Measurements from ENCODE around the gene OPN1SW.

DNA sequence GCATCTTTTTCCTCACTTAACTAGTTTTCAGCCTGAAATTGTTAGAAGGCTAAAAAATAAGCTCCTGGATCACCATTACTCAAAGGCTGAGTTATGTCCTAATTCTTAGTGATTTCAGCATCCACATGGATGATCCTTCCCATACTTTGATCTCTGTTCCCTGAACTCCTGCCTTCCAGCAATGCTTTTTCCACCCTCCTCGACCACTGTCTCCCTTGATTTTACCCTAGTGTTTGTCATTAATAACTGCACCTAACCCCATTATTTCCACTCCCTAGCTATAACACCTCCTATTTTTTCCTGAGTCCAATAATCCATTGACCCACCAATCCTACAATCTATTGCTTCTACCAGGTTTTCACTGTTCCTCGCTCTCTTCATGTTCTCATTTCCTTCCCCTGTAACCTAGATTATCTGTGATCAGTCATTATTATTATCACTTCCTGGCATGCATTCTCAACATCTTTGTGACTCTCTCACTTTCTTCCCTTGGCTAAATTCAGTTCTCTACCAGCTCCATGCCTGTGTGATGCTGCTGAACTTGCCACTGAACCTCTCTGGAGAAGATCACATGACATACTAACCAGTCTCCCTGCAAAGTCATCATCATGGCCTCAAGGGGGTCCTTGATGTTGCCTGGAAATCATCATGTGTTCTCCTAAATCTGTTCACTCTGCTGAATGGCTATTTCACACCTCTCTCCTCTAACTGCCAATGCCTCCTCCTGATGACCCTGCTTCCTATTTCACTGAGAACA, 42.9 kb downstream of the OPN1SW start:
- TF ChIP-seq POLR2AphosphoS5 (IDR thresholded peaks at IDR 0.05) (no peak), POLR2A (IDR thresholded peaks at IDR 0.05) (no peak)
- TF ChIP-seq, protein P1, sequence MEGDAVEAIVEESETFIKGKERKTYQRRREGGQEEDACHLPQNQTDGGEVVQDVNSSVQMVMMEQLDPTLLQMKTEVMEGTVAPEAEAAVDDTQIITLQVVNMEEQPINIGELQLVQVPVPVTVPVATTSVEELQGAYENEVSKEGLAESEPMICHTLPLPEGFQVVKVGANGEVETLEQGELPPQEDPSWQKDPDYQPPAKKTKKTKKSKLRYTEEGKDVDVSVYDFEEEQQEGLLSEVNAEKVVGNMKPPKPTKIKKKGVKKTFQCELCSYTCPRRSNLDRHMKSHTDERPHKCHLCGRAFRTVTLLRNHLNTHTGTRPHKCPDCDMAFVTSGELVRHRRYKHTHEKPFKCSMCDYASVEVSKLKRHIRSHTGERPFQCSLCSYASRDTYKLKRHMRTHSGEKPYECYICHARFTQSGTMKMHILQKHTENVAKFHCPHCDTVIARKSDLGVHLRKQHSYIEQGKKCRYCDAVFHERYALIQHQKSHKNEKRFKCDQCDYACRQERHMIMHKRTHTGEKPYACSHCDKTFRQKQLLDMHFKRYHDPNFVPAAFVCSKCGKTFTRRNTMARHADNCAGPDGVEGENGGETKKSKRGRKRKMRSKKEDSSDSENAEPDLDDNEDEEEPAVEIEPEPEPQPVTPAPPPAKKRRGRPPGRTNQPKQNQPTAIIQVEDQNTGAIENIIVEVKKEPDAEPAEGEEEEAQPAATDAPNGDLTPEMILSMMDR (IDR thresholded peaks at IDR 0.05) = no peak
